ENCODE measurements around the gene BTBD16.

DNA sequence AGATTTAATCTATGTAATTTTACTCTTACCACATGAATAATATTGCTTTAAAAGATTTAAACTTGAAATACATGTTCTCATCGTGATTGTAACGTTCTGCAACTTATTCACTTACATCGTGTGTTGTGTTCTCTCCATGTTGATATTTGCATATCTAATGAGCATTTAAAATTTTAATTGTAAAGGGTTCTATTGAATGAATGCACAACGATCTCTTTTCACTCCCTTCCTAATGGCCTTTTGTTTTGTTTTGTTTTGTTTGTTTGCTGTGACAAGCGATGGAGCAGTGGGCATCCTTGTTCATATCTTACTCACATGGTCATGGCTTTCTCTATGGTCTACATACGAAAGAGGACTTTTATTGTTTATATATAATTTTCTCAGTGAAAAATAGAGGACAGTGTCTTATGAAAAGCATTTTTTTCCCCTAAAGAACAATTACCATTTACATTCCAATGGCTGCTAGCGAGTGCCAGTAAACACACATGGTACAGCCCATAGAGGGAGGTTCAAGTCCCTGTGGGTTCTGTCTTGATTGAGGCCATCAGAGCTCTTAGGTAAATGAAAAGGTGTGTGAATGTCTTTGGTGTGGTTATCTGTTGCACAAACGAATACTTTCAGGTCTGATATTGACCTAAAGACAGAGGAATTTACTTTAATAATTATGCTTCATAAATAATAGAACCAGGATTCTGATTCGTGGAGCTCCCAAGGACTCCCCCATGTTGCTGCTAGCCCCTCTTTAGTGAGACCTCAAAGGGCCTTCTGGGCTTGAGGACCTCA, 32.4 kb downstream of the BTBD16 start:
- TF ChIP-seq ZNF384 (IDR thresholded peaks at IDR 0.05) = no peak
- no peak for TF ChIP-seq FOXM1 (IDR thresholded peaks at IDR 0.05; ENCODE audit: borderline replicate concordance)
- TF ChIP-seq, protein P1, sequence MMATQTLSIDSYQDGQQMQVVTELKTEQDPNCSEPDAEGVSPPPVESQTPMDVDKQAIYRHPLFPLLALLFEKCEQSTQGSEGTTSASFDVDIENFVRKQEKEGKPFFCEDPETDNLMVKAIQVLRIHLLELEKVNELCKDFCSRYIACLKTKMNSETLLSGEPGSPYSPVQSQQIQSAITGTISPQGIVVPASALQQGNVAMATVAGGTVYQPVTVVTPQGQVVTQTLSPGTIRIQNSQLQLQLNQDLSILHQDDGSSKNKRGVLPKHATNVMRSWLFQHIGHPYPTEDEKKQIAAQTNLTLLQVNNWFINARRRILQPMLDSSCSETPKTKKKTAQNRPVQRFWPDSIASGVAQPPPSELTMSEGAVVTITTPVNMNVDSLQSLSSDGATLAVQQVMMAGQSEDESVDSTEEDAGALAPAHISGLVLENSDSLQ (IDR thresholded peaks at IDR 0.05) = no peak
- no peak for TF ChIP-seq TARDBP (IDR thresholded peaks at IDR 0.05)
- no peak for TF ChIP-seq FOXK2 (IDR thresholded peaks at IDR 0.05)
- TF ChIP-seq ELF4 (IDR thresholded peaks at IDR 0.05) = no peak
- TF ChIP-seq BHLHE40 (IDR thresholded peaks at IDR 0.05; ENCODE audit: borderline replicate concordance) = no peak
- TF ChIP-seq LEF1 (IDR thresholded peaks at IDR 0.05; ENCODE audit: borderline replicate concordance) = no peak
- TF ChIP-seq L3MBTL2 (conservative IDR thresholded peaks at IDR 0.05) = no peak
- TF ChIP-seq NFRKB (IDR thresholded peaks at IDR 0.05) = no peak
- no peak for TF ChIP-seq SP1 (IDR thresholded peaks at IDR 0.05)
- no peak for TF ChIP-seq HDGF (IDR thresholded peaks at IDR 0.05; ENCODE audit: borderline replicate concordance)

All from HEK293T (cell line).